ACC112 (cell line): ENCODE measurements around the gene LHX4.

Experiments used
- H2AFZ ChIP-seq: fragments of 200-600 bp; sonication (generic); one replicate; pipeline ENCODE4 v1.6.0; 2017; ENCODE audit warnings: antibody characterized with exemption, low read length; ENCODE audit not compliant: unreplicated experiment
- H3K27ac ChIP-seq: fragments of 200-600 bp; sonication (generic); 2 replicates; pipeline ENCODE4 v1.5.1; 2014; ENCODE audit warnings: low read depth, mild to moderate bottlenecking, antibody characterized with exemption, low read length, moderate library complexity
- H3K27me3 ChIP-seq: fragments of 200-600 bp; sonication (generic); 2 replicates; pipeline ENCODE4 v1.6.1; 2014; ENCODE audit warnings: mild to moderate bottlenecking, antibody characterized with exemption, low read length, moderate library complexity, mixed read lengths; ENCODE audit not compliant: insufficient read depth
- H3K36me3 ChIP-seq: fragments of 200-600 bp; sonication (generic); 2 replicates; pipeline ENCODE4 v1.6.1; 2016; ENCODE audit warnings: mild to moderate bottlenecking, antibody characterized with exemption, low read length, moderate library complexity, mixed read lengths; ENCODE audit not compliant: insufficient read depth
- H3K4me1 ChIP-seq: fragments of 200-600 bp; sonication (generic); one replicate; pipeline ENCODE4 v1.6.1; 2016; ENCODE audit warnings: low read length, mixed read lengths; ENCODE audit not compliant: insufficient read depth, unreplicated experiment, control insufficient read depth
- H3K4me3 ChIP-seq: fragments of 200-600 bp; sonication (generic); 2 replicates; pipeline ENCODE4 v1.5.1; 2014; ENCODE audit warnings: mild to moderate bottlenecking, low read depth, low read length
- H3K79me2 ChIP-seq: fragments of 200-600 bp; sonication (generic); one replicate; pipeline ENCODE4 v1.6.0; 2016; ENCODE audit warnings: low read length; ENCODE audit not compliant: control insufficient read depth, unreplicated experiment, insufficient read depth

The LHX4 gene

GRCh38 chr1:180229483-180230415, at the start of gene LHX4:
Gene LHX4, plus strand, starts transcription at chr1:180230264. Its CDS starts 266 bp downstream, at chr1:180230530.
- Histone ChIP-seq H3K79me2 (no peaks in the 10 kb centered on the region), H3K4me1 (no peaks in the 10 kb centered on the region), H3K36me3 (no peaks in the 10 kb centered on the region), H3K4me3 (peak within 1 kb of the TSS; percentile 73), H3K27me3 (peaks cover 93% of the 10 kb centered on the region), H3K27ac (no peak within 1 kb of the TSS), H2AFZ (no peak within 1 kb of the TSS)

- Histone ChIP-seq H3K4me3 (no peak overlapping the region), H2AFZ (no peak overlapping the region), H3K36me3 (peaks cover 3% of the 10 kb centered on the region; the same call in 1 of the 2 replicates), H3K27ac (no peak overlapping the region), H3K27me3 (no peaks in the 10 kb centered on the region), H3K79me2 (no peaks in the 10 kb centered on the region), H3K4me1 (no peaks in the 10 kb centered on the region)
Measured at GRCh38 chr1:180181048-180181447, 49.0 kb upstream of the LHX4 start.

- no peaks in the 10 kb centered on the region for H3K4me1 ChIP-seq
- no peak overlapping the region for H2AFZ ChIP-seq
- H3K36me3 ChIP-seq = peaks cover 3% of the 10 kb centered on the region; the same call in 1 of the 2 replicates
- H3K4me3 ChIP-seq = no peak overlapping the region
- no peaks in the 10 kb centered on the region for H3K79me2 ChIP-seq
- no peaks in the 10 kb centered on the region for H3K27me3 ChIP-seq
- no peak overlapping the region for H3K27ac ChIP-seq
Measured at GRCh38 chr1:180181996-180182642, 47.9 kb upstream of the LHX4 start.

- Histone ChIP-seq H3K4me1 (no peaks in the 10 kb centered on the region), H3K79me2 (no peaks in the 10 kb centered on the region), H3K4me3 (no peak overlapping the region), H3K27me3 (no peaks in the 10 kb centered on the region), H2AFZ (no peak overlapping the region), H3K27ac (no peak overlapping the region), H3K36me3 (peaks cover 3% of the 10 kb centered on the region; the same call in 1 of the 2 replicates)
Measured at GRCh38 chr1:180182643-180183311, 47.3 kb upstream of the LHX4 start.

- no peak overlapping the region for H3K27ac ChIP-seq
- no peak overlapping the region for H2AFZ ChIP-seq
- H3K36me3 ChIP-seq = peaks cover 3% of the 10 kb centered on the region; the same call in 1 of the 2 replicates
- H3K27me3 ChIP-seq = no peaks in the 10 kb centered on the region
- H3K4me3 ChIP-seq = no peak overlapping the region
- no peaks in the 10 kb centered on the region for H3K4me1 ChIP-seq
- H3K79me2 ChIP-seq = no peaks in the 10 kb centered on the region
Measured at GRCh38 chr1:180183426-180183825, 46.6 kb upstream of the LHX4 start.

GRCh38 chr1:180184041-180184440, 46.0 kb upstream of the LHX4 start:
- H3K27ac ChIP-seq = no peak overlapping the region
- H3K36me3 ChIP-seq = peaks cover 3% of the 10 kb centered on the region; the same call in 1 of the 2 replicates
- no peaks in the 10 kb centered on the region for H3K79me2 ChIP-seq
- no peaks in the 10 kb centered on the region for H3K27me3 ChIP-seq
- H2AFZ ChIP-seq = no peak overlapping the region
- no peaks in the 10 kb centered on the region for H3K4me1 ChIP-seq
- H3K4me3 ChIP-seq = no peak overlapping the region

- no peaks in the 10 kb centered on the region for H3K79me2 ChIP-seq
- no peak overlapping the region for H3K27ac ChIP-seq
- H3K27me3 ChIP-seq = no peaks in the 10 kb centered on the region
- H3K36me3 ChIP-seq = no peaks in the 10 kb centered on the region
- H3K4me3 ChIP-seq = no peak overlapping the region
- no peaks in the 10 kb centered on the region for H3K4me1 ChIP-seq
- H2AFZ ChIP-seq = no peak overlapping the region
Measured at GRCh38 chr1:180185281-180185680, 44.8 kb upstream of the LHX4 start.

- H3K27ac ChIP-seq = no peak overlapping the region
- no peaks in the 10 kb centered on the region for H3K79me2 ChIP-seq
- H3K4me3 ChIP-seq = no peak overlapping the region
- no peaks in the 10 kb centered on the region for H3K4me1 ChIP-seq
- no peaks in the 10 kb centered on the region; the same call in 1 of the 2 replicates for H3K36me3 ChIP-seq
- no peak overlapping the region for H2AFZ ChIP-seq
- H3K27me3 ChIP-seq = no peaks in the 10 kb centered on the region
Measured at GRCh38 chr1:180185971-180186645, 44.0 kb upstream of the LHX4 start.

- H3K27ac ChIP-seq = no peak overlapping the region
- no peak overlapping the region for H3K4me3 ChIP-seq
- H2AFZ ChIP-seq = no peak overlapping the region
- no peaks in the 10 kb centered on the region; the same call in 1 of the 2 replicates for H3K36me3 ChIP-seq
- no peaks in the 10 kb centered on the region for H3K79me2 ChIP-seq
- H3K4me1 ChIP-seq = no peaks in the 10 kb centered on the region
- no peaks in the 10 kb centered on the region for H3K27me3 ChIP-seq
Measured at GRCh38 chr1:180186831-180187230, 43.2 kb upstream of the LHX4 start.

GRCh38 chr1:180187626-180188025, 42.4 kb upstream of the LHX4 start:
- Histone ChIP-seq H3K4me3 (no peak overlapping the region), H3K79me2 (no peaks in the 10 kb centered on the region), H3K27me3 (no peaks in the 10 kb centered on the region), H3K36me3 (no peaks in the 10 kb centered on the region; the same call in 1 of the 2 replicates), H3K4me1 (no peaks in the 10 kb centered on the region), H2AFZ (no peak overlapping the region), H3K27ac (no peak overlapping the region)
